Measurements from ENCODE around the gene BEX2. TPM values are rescaled to one million over a fixed set of nuclear protein-coding genes. Genes with fewer than 3 reads are reported as not detected.
A peak's percentile ranks its signal among the peaks of the same experiment; 100 is the strongest.

BEX2 gene
- total RNA-seq, 1 donor from 2014 or later, result 2.6 TPM

- TF ChIP-seq, protein P1, sequence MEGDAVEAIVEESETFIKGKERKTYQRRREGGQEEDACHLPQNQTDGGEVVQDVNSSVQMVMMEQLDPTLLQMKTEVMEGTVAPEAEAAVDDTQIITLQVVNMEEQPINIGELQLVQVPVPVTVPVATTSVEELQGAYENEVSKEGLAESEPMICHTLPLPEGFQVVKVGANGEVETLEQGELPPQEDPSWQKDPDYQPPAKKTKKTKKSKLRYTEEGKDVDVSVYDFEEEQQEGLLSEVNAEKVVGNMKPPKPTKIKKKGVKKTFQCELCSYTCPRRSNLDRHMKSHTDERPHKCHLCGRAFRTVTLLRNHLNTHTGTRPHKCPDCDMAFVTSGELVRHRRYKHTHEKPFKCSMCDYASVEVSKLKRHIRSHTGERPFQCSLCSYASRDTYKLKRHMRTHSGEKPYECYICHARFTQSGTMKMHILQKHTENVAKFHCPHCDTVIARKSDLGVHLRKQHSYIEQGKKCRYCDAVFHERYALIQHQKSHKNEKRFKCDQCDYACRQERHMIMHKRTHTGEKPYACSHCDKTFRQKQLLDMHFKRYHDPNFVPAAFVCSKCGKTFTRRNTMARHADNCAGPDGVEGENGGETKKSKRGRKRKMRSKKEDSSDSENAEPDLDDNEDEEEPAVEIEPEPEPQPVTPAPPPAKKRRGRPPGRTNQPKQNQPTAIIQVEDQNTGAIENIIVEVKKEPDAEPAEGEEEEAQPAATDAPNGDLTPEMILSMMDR (IDR thresholded peaks at IDR 0.05; ENCODE audit: borderline replicate concordance), result no peak
- H3K36me3 ChIP-seq, result no peaks in the 10 kb centered on the region
- no peak for DNase-seq
- intact Hi-C loops (cut with micrococcal nuclease), result no loop called here
- H3K4me1 ChIP-seq, result no peaks in the 10 kb centered on the region
- H3K4me3 ChIP-seq, result no peak overlapping the region
- H3K9me3 ChIP-seq (replicated peaks), result no peaks in the 10 kb centered on the region
- H3K27me3 ChIP-seq (ENCODE audit: low read depth), result no peaks in the 10 kb centered on the region
- no peak overlapping the region for H3K27ac ChIP-seq (replicated peaks)
Observed at GRCh38 chrX:103293118-103293517, 17.7 kb downstream of the BEX2 start.

- TF ChIP-seq, protein P1 (IDR thresholded peaks at IDR 0.05; ENCODE audit: borderline replicate concordance), result no peak
- Histone ChIP-seq H3K27me3 (ENCODE audit: low read depth) (peaks cover 27% of the 10 kb centered on the region), H3K9me3 (replicated peaks) (no peaks in the 10 kb centered on the region), H3K36me3 (no peaks in the 10 kb centered on the region), H3K27ac (replicated peaks) (no peak overlapping the region), H3K4me3 (no peak overlapping the region), H3K4me1 (no peaks in the 10 kb centered on the region)
- DNase-seq, result no peak
- intact Hi-C loops (cut with micrococcal nuclease), result no loop called here
Observed at GRCh38 chrX:103279624-103280023, 31.2 kb downstream of the BEX2 start.

- TF ChIP-seq, protein P1 (IDR thresholded peaks at IDR 0.05; ENCODE audit: borderline replicate concordance), result no peak
- Histone ChIP-seq H3K4me1 (no peaks in the 10 kb centered on the region), H3K27ac (replicated peaks) (no peak within 1 kb of the TSS), H3K4me3 (peak within 1 kb of the TSS; percentile 41), H3K27me3 (ENCODE audit: low read depth) (peaks cover 28% of the 10 kb centered on the region), H3K36me3 (no peaks in the 10 kb centered on the region), H3K9me3 (replicated peaks) (no peaks in the 10 kb centered on the region)
- no peak for DNase-seq
- intact Hi-C loops (cut with micrococcal nuclease), result no loop called here
Observed at GRCh38 chrX:103276581-103277002, 34.2 kb downstream of the BEX2 start, which contains the start of gene TCEAL5. Gene TCEAL5, minus strand, starts transcription at chrX:103276750. Its CDS starts 2,187 bp downstream, at chrX:103274563.

DNA sequence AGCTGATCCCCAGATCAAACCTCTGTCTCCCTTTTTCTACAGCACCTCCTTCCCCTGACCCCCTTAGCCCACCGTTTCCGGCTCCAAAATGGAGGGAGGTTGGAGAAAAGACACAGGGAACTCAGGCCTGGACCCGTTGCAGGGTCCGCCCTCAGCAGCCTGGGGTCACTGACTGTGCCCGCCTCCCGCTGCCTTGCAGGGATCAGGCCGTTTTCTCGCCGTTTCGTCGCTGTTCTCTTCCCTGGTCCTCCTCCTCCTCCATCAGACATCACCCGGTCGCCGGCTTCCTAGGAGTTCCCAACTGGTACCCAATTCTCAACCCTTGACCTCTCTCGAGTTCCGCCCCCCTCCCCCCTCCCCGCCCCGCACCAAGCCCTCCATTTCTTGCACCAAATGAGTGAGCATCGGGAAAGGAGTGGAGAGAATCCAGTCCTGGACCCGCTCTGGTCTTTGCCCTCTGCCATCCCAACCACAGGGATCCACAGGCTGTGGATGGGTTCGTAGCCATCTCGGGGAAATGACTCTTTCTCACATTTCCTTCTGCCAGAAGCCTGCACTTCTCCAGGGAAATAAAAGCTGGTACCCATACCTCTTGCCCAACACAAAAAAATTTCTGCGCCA, 34.7 kb downstream of the BEX2 start:
- Histone ChIP-seq H3K27ac (replicated peaks) (no peak overlapping the region), H3K4me3 (peak overlapping the region; percentile 41), H3K4me1 (no peaks in the 10 kb centered on the region), H3K27me3 (ENCODE audit: low read depth) (peaks cover 28% of the 10 kb centered on the region), H3K9me3 (replicated peaks) (no peaks in the 10 kb centered on the region), H3K36me3 (no peaks in the 10 kb centered on the region)
- TF ChIP-seq, protein P1 (IDR thresholded peaks at IDR 0.05; ENCODE audit: borderline replicate concordance), result no peak
- no peak for DNase-seq
- intact Hi-C loops (cut with micrococcal nuclease), result no loop called here

- no peak overlapping the region for H3K4me3 ChIP-seq
- H3K27ac ChIP-seq (replicated peaks), result no peak overlapping the region
- no peaks in the 10 kb centered on the region for H3K9me3 ChIP-seq (replicated peaks)
- peaks cover 28% of the 10 kb centered on the region for H3K27me3 ChIP-seq (ENCODE audit: low read depth)
- TF ChIP-seq, protein P1 (IDR thresholded peaks at IDR 0.05; ENCODE audit: borderline replicate concordance), result no peak
- no peak for DNase-seq
- no peaks in the 10 kb centered on the region for H3K36me3 ChIP-seq
- no peaks in the 10 kb centered on the region for H3K4me1 ChIP-seq
- intact Hi-C loops (cut with micrococcal nuclease), result no loop called here
Observed at GRCh38 chrX:103274284-103274683, 36.5 kb downstream of the BEX2 start.

Other genes with a start within 250 kb of the BEX2 start
- gene BEX1, start 246.8 kb downstream of the BEX2 start, total RNA-seq, result 10.8 TPM
- gene NXF3, start 217.8 kb downstream of the BEX2 start, total RNA-seq, result 0.69 TPM
- 50.8 TPM for gene BEX4, start 95.9 kb downstream of the BEX2 start, total RNA-seq
- 48.5 TPM for gene TCEAL8, start 55.8 kb downstream of the BEX2 start, total RNA-seq
- 0.19 TPM for gene TCEAL5, start 34.2 kb downstream of the BEX2 start, total RNA-seq
- 2.6 TPM for gene TCEAL7, start 19.2 kb upstream of the BEX2 start, total RNA-seq
- gene TCEAL9, start 45.5 kb upstream of the BEX2 start, total RNA-seq, result 23.7 TPM
- gene BEX3, start 65.5 kb upstream of the BEX2 start, total RNA-seq, result 161 TPM
- gene RAB40A, start 208.5 kb upstream of the BEX2 start, total RNA-seq, result not detected

All from left ventricle myocardium inferior (tissue), 1 donor.